Left lung (tissue), 10 donors: ENCODE results near the gene PCDHGC5. TPM values are rescaled to one million over a fixed set of nuclear protein-coding genes. Genes with fewer than 3 reads are reported as not detected.

Experiments used
- ATAC-seq: fragments of 200-7000 bp; cut with Tn5 transposase; one replicate; pipeline ENCODE4 v1.9.1; 2020; ENCODE audit warnings: moderate library complexity
- DNase-seq, 4 donors: peaks; one replicate each; pipeline ENCODE4 v3.0.0-alpha.2; 2013 to 2020
- H3K27ac ChIP-seq, 2 donors: fragments of 200-600 bp; sonication (generic) in 1 of 2; one replicate each; pipeline versions ENCODE4 v1.5.0 to v1.8.0; 2020 to 2021
- H3K27me3 ChIP-seq, 2 donors: fragments of 200-600 bp; sonication (generic) in 1 of 2; one replicate each; pipeline versions ENCODE4 v1.5.0 to v1.8.0; 2020 to 2021
- H3K36me3 ChIP-seq, 2 donors: fragments of 200-600 bp; sonication (generic) in 1 of 2; one replicate each; pipeline versions ENCODE4 v1.5.0 to v1.8.0; 2020 to 2021
- H3K4me1 ChIP-seq, 2 donors: fragments of 200-600 bp; one replicate each; pipeline ENCODE4 v1.8.0; 2021
- H3K4me3 ChIP-seq, 2 donors: fragments of 200-600 bp; sonication (generic) in 1 of 2; one replicate each; pipeline versions ENCODE4 v1.5.0 to v1.8.0; 2020 to 2021; ENCODE audit warnings: mild to moderate bottlenecking in 1 of 2
- H3K9me3 ChIP-seq, 2 donors: fragments of 200-600 bp; sonication (generic) in 1 of 2; one replicate each; pipeline versions ENCODE4 v1.5.0 to v1.8.0; 2020 to 2021
- CTCF ChIP-seq, 2 donors: fragments of 200-600 bp; sonication (generic) in 1 of 2; IDR thresholded peaks; one replicate each; pipeline versions ENCODE4 v1.5.0 to v1.8.0; 2021; ENCODE audit warnings: antibody characterized with exemption in 2 of 2
- intact Hi-C, 2 donors: fragments of 100-400 bp; cut with DNase I; formaldehyde crosslinking; loops; one replicate each; pipeline versions ENCODE4 v1.11.2 to v1.14.2; 2022
- polyA plus RNA-seq, 6 donors: library from polyadenylated mRNA; unstranded; fragments of 120-200 nt; gene quantifications; one replicate each; pipeline ENCODE4 v1.2.1, GENCODE V29; 2013; ENCODE audit not compliant: insufficient read length in 6 of 6
- total RNA-seq, 2 donors: library from RNA; stranded (reverse); fragmentation: NEBNext Ultra II Directional; extraction: Animal tissue kit (Norgen Biotek cat#: 25700); gene quantifications; one replicate each; pipeline ENCODE4 v1.2.1, GENCODE V29; 2021
- donor health status: DM: no; HTN: yes; CAD: no.
- donor health status: DM: no; HTN: no; CAD: no.

PCDHGC5 gene
- total and polyA plus RNA-seq, 8 donors: 1.1 to 1.9 (median 1.4) TPM

- Histone ChIP-seq H3K4me3 (peak overlapping the region in 1 of 2 donors; percentile 13), H3K27ac (no peak overlapping the region), H3K27me3 (peaks cover 10 to 80% of the 10 kb centered on the region in 2 donors), H3K4me1 (peaks cover 5 to 10% of the 10 kb centered on the region in 2 donors), H3K36me3 (peaks cover 0 to 17% of the 10 kb centered on the region in 2 donors), H3K9me3 (no peaks in the 10 kb centered on the region)
- DNase-seq (no peak), ATAC-seq (no peak)
- intact Hi-C loops: no loop called here
- no peak for TF ChIP-seq CTCF (IDR thresholded peaks at IDR 0.05)
Measured at GRCh38 chr5:141485321-141486055, 3.4 kb upstream of the PCDHGC5 start.

DNA sequence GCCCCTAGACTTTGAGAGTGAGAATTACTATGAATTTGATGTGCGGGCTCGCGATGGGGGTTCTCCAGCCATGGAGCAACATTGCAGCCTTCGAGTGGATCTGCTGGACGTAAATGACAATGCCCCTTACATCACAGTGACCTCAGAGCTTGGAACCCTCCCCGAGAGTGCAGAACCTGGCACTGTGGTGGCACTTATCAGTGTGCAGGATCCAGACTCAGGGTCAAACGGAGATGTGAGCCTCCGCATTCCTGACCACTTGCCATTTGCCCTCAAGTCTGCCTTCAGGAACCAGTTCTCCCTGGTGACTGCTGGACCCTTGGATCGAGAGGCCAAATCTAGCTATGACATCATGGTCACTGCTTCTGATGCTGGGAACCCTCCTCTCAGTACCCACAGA is 2.8 kb upstream of the PCDHGC5 start:
- peaks cover 14 to 86% of the 10 kb centered on the region in 2 donors for H3K27me3 ChIP-seq
- TF ChIP-seq CTCF (IDR thresholded peaks at IDR 0.05): no peak
- H3K36me3 ChIP-seq: peaks cover 0 to 23% of the 10 kb centered on the region in 2 donors
- no peak overlapping the region for H3K4me3 ChIP-seq
- no peak overlapping the region for H3K27ac ChIP-seq
- ATAC-seq: no peak
- intact Hi-C loops: no loop called here
- H3K9me3 ChIP-seq: no peaks in the 10 kb centered on the region
- peaks cover 5 to 10% of the 10 kb centered on the region in 2 donors for H3K4me1 ChIP-seq
- DNase-seq: no peak

DNA sequence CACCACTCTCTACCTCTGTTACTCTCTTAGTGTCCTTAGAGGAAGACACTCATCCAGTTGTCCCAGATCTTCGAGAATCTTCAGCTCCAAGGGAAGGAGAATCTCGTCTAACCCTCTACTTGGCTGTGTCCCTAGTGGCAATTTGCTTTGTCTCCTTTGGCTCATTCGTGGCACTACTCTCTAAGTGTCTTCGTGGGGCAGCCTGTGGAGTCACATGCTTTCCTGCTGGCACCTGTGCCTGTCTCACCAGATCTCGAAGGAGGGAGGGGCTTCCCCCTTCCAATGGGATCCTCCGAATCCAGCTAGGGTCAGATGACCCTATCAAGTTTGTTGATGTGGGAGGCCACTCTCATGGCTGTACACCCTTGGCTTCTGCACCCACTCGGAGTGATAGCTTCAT is 1.8 kb upstream of the PCDHGC5 start:
- DNase-seq (no peak), ATAC-seq (no peak)
- H3K27ac ChIP-seq: no peak overlapping the region
- peaks cover 0 to 34% of the 10 kb centered on the region in 2 donors for H3K36me3 ChIP-seq
- intact Hi-C loops: no loop called here
- H3K9me3 ChIP-seq: no peaks in the 10 kb centered on the region
- no peak for TF ChIP-seq CTCF (IDR thresholded peaks at IDR 0.05)
- H3K27me3 ChIP-seq: peaks cover 25 to 96% of the 10 kb centered on the region in 2 donors
- H3K4me3 ChIP-seq: no peak overlapping the region
- H3K4me1 ChIP-seq: peaks cover 6 to 17% of the 10 kb centered on the region in 2 donors

GRCh38 chr5:141489841-141490240 is 960 bp downstream of the PCDHGC5 start:
- Histone ChIP-seq H3K4me3 (no peak overlapping the region), H3K27me3 (peaks cover 23 to 99% of the 10 kb centered on the region in 2 donors), H3K9me3 (no peaks in the 10 kb centered on the region), H3K36me3 (peaks cover 0 to 35% of the 10 kb centered on the region in 2 donors), H3K27ac (no peak overlapping the region), H3K4me1 (peaks cover 8 to 30% of the 10 kb centered on the region in 2 donors)
- ATAC-seq (no peak), DNase-seq (no peak)
- no peak for TF ChIP-seq CTCF (IDR thresholded peaks at IDR 0.05)
- intact Hi-C loops: no loop called here

GRCh38 chr5:141490271-141490670 is 1.4 kb downstream of the PCDHGC5 start:
- no peaks in the 10 kb centered on the region for H3K9me3 ChIP-seq
- peaks cover 0 to 33% of the 10 kb centered on the region in 2 donors for H3K36me3 ChIP-seq
- H3K4me3 ChIP-seq: no peak overlapping the region
- H3K27me3 ChIP-seq: peaks cover 19 to 99% of the 10 kb centered on the region in 2 donors
- H3K27ac ChIP-seq: no peak overlapping the region
- no peak for DNase-seq
- peaks cover 8 to 26% of the 10 kb centered on the region in 2 donors for H3K4me1 ChIP-seq
- ATAC-seq: no peak
- no peak for TF ChIP-seq CTCF (IDR thresholded peaks at IDR 0.05)
- intact Hi-C loops: no loop called here
